ENCODE measurements around the gene SLC25A11.

SLC25A11 gene

DNA sequence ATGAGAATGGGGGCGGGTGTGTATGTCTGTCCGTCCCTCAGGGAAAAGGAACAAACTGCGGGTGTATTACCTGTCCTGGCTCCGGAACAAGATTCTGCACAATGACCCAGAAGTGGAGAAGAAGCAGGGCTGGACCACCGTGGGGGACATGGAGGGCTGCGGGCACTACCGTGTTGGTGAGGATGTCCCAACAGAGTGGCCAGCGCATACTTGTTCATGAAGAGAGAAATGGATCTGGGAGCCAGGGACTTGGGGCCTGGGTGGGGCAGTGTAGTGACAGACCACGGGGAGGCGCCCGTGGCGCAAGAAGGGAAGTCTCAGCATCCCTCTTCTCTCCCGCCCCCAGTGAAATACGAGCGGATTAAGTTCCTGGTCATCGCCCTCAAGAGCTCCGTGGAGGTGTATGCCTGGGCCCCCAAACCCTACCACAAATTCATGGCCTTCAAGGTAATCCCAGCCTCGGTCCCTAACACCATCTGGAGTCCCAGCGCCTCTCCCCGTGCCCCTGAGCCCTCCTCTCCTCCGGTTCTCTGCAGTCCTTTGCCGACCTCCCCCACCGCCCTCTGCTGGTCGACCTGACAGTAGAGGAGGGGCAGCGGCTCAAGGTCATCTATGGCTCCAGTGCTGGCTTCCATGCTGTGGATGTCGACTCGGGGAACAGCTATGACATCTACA, 44.1 kb downstream of the SLC25A11 start:
- no peak for DNase-seq (ENCODE audit: low read depth)

DNA sequence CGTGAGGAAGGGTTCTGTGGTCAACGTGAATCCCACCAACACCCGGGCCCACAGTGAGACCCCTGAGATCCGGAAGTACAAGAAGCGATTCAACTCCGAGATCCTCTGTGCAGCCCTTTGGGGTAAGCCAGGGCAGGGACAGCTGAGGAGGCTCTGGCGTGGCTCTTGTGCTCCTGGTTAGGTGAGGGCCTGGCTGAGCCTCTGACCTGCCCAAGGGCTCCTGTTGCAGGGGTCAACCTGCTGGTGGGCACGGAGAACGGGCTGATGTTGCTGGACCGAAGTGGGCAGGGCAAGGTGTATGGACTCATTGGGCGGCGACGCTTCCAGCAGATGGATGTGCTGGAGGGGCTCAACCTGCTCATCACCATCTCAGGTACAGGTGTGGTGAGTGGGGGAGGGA, 44.7 kb downstream of the SLC25A11 start:
- no peak for DNase-seq (ENCODE audit: low read depth)

DNA sequence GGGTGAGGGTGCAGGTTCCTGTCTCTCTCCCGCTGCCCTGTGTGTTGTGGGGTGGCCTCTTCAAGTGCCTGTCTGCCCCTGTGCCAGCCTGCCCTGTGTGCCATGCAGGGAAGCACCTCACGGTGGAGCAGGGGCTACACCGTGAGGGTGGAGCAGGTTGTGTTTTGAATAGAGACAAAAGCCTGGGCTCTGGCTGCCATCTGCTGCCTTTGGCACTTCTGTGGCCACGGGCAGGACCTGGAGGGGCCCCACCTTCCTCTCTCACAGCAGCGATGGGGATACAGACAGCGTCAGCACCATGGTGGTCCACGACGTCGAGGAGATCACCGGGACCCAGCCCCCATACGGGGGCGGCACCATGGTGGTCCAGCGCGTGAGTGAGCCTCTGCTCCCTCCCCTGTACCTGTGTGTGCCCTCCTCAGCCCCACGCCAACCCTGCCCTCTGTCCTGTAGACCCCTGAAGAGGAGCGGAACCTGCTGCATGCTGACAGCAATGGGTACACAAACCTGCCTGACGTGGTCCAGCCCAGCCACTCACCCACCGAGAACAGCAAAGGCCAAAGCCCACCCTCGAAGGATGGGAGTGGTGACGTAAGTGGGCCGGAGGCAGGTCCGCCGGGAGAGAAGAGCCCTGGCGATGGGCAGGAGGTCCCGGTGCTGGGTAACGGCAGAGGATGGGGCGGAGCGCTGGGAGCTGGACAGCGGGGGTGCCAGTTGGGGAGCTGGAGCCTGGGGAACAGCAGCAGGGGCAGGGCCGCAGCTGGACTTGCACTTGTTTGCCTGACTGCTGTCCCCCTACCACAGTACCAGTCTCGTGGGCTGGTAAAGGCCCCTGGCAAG, 45.9 kb downstream of the SLC25A11 start:
- no peak for DNase-seq (ENCODE audit: low read depth)

DNA sequence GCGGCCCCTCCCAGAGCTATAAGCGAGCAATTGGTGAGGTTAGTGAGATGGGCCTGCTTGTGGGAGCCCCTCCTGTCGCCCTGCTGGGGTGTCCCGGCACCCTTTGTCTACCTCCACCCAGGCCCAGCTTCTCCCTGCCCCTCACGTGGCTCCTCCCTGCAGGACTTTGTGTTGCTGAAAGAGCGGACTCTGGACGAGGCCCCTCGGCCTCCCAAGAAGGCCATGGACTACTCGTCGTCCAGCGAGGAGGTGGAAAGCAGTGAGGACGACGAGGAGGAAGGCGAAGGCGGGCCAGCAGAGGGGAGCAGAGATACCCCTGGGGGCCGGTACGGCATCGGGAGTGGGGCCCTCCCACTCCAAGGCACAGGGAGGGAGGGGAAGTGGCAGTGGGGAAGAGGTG, 46.6 kb downstream of the SLC25A11 start:
- DNase-seq (ENCODE audit: low read depth) = no peak

DNA sequence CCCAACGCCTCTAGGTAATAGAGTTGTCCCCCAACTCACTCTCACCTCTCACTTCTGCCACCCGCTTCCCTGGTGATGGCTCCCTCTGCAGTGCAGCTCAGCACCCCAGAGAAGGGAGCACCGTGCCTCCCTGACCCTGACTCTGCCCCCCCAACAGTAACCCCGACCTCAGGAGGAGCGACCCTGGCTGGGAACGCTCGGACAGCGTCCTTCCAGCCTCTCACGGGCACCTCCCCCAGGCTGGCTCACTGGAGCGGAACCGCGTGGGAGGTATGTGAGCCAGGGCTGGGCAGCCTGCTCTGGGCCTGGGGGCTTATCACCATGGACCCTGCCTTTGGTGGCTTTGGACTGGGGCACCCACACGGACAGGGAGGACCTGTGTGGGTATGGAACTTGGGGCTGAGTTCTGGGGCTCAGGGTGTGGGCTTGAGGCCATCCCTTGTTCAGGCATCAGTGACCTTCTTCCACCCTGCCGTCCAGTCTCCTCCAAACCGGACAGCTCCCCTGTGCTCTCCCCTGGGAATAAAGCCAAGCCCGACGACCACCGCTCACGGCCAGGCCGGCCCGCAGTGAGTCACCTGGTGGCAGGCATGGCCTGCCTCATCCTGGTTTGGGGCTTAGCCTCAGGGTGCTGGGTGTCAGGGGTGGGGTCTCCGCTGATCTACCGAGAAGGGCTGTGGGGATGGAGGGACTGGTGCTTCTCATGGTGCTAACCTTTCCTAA, 47.2 kb downstream of the SLC25A11 start:
- no peak for DNase-seq (ENCODE audit: low read depth)

DNA sequence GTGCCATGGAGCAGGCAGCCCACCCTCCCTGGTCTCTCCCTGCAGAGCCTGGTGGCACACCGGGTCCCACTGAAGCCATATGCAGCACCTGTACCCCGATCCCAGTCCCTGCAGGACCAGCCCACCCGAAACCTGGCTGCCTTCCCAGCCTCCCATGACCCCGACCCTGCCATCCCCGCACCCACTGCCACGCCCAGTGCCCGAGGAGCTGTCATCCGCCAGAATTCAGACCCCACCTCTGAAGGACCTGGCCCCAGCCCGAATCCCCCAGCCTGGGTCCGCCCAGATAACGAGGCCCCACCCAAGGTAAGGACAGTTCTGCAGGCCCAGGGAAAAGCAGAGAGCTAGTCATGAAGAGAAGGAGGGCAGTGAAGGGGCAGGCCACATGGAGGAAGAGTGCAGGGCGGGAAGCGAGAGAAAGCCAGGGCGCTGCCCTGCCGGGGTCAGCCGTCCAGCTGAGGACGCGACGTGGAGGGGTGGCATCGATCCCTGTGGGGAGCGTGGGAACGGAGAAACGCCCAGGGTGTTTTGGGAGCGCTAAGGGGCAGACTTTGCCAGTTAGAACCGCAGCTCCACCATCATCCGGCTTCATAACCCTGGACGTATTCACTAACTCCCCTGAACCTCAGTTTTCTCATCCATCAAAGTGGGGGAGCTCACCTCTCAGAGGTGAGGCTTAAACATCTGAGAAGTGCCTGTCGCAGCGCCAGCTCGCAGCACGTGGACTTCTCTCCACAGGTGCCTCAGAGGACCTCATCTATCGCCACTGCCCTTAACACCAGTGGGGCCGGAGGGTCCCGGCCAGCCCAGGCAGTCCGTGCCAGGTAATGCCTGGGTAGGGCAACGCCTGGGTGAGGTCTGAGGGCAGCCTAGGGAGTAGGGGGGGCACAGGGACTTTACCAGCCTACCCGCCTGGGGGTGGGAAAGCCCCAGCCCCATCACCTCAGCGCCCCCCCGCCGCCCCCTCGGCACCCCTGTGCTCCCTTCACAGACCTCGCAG, 48.1 kb downstream of the SLC25A11 start:
- no peak for DNase-seq (ENCODE audit: low read depth)

DNA sequence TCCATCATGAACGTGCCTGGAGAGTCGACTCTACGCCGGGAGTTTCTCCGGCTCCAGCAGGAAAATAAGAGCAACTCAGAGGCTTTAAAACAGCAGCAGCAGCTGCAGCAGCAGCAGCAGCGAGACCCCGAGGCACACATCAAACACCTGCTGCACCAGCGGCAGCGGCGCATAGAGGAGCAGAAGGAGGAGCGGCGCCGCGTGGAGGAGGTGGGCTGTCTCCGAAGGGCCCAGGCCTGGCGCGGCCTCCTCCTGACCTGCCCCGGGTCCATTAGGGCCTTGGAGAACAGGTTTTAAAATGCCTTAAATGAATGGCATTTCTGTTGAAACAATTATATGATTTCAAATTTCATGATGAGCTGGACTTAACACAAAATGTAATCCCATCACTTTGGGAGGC, 52.3 kb downstream of the SLC25A11 start:
- no peak for DNase-seq (ENCODE audit: low read depth)
